Activated CD4-positive, alpha-beta T cell treated with anti-CD3 and anti-CD28 coated beads, Interleukin-2, Interleukin-4, amounts not matched to agents 100 ng/mL and 50 ng/mL, durations not matched to agents 16 hours and 8 hours (primary cell): Measurements from ENCODE around the gene HSPB1.
"Not testable (repeated sequence)": the region's sequence is repeated elsewhere in the genome, so short reads cannot be mapped to it uniquely, and the experiment has no call there.

Experiments used
- DNase-seq: peaks from one replicate; pipeline ENCODE4 v3.0.0-alpha.2; 2020; ENCODE audit warnings: low spot score

The HSPB1 gene

DNA sequence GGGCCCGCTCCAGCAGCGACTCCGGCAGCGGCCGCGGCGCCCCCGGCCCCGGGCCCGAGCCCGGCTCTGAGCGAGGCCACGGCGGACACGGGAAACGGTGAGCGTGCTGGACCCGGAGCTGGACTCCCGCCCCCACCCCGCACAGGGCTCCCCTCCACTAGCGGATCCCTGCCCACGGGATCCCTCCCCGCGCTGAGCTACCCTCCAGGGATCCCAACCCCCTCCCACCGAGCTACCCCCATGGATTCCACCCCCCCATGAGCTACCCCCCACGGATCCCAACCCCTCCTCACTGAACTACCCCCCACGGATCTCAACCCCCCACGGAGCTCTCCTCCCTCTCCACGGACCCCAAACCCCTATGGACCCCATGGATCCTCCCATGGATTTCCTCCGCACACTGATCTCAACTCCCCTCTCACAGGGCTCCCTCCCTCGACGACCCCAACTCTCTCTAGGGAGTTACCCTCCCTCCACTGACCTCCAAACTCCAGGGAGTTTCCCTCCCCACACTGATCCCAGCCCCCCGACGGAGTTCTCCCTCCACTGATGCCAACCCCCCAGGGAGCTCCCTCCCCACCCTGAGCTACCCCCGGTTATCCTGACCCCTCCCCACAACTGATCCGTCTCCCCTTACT is 20.6 kb upstream of the HSPB1 start:
- no peak for DNase-seq

DNA sequence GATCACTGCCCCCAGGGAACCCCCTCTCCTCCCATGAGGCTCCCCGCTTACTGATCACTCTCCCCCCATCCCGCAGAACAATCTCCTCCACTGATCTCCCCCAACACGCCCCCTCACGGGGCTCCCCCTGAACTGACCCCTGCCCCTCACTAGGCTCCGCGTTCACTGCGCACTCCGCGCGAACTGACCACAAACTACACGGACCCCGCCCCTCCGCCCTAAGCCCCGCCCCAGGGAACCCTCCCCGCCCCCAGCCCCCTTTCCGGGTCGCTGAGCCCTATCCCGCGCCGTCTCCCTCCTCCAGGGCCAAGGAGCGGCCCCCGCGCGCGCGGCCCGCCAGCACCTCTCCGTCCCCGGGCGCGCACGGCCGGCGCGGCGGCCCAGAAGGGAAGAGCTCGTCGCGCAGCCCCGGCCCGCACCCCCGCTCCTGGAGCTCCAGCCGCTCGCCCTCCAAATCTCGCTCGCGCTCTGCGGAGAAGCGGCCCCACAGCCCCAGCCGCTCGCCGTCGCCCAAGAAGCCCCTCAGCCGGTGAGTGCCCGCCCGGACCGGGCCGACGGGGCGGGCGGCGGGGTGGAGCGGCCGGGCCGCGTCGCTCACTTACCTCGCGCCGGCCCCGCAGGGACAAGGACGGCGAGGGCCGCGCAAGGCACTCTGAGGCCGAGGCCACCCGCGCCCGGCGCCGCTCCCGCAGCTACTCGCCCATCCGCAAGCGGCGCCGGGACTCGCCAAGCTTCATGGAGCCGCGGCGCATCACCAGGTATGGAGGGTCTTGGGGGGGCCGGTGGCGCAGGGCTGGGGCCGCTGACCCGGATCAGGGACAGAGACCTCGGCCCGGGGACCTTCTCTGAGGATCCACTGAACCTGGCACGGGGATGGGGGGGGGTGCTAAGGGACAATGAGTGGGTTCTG is 19.9 kb upstream of the HSPB1 start:
- no peak for DNase-seq

DNA sequence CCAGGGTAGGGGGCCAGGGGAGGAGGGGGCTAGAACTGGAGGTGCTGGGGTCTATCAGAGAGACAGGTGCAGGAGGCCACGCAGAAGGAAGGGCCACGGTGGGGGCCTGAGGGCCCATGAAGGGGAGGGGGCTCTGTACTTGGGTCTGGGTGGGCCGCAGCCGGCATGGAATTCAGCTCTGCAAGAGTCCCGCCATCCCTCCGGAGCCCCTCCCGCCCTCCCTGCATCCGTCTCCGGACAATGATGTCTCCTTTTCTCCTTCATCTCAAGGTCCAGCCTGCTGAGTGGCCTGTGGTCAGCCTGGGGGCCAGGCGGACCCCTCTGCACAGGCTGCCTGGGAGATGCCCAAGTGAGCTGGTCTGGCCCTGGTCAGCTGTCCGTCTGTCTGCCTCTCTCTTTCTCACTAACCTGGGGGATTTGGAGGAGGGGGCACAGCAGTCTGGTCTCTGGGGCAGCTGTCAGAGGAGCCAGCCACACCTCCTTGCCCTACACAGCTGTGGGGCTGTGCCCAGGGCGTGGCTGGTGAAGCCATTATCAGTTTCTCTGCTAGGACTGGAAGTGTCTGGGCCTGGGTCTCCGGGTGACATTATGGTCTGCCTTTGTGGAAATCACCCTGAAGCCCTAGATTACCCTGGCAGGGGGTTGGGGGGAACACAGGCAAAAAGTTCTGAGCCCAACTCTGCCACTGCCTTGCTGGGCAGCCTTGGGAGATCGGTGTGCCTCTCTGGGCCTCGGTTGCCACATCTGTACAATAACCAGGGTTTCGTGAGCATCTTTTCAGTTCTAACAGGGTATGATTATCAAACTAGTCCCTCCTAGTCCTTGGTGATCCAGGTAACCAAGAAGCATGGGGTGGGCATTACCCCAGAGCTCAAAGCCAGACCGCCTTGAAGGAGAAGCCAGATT is 19.0 kb upstream of the HSPB1 start:
- DNase-seq, result no peak

DNA sequence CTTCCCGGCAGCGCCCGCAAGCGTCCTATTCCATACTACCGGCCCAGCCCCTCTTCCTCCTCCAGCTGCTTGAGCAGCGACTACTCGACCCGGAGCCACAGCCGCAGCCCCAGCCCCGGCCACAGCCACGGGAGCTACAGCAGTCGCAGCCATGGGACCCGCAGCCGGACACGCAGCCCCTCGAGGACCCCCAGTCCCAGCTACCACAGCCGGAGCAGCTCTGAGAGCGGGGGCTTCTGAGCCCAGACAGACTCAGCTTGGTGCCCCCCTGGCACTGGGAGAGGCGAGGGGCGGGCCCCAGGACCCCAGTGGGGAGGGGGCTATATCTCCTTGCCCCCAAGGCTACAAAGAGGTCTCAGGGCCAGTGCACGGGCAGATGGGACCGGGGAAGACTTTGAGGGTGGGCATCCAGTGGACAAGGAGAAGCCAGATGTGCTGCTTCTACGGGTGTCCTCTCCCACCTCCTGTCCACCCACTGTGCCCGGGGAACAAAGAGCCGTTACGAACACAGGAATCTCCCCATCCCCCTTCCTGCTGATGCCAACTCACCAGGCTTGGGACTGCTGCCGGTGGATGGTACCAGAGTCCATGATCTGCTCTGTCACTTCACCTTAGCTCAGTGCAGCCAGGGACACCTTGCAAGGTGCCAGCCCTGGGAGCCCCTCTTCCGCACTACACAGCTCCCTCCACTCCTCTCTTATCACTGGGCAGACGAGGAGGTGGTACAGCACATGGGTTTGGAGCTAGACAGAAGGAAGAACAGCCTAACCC is 16.7 kb upstream of the HSPB1 start:
- DNase-seq, result no peak

DNA sequence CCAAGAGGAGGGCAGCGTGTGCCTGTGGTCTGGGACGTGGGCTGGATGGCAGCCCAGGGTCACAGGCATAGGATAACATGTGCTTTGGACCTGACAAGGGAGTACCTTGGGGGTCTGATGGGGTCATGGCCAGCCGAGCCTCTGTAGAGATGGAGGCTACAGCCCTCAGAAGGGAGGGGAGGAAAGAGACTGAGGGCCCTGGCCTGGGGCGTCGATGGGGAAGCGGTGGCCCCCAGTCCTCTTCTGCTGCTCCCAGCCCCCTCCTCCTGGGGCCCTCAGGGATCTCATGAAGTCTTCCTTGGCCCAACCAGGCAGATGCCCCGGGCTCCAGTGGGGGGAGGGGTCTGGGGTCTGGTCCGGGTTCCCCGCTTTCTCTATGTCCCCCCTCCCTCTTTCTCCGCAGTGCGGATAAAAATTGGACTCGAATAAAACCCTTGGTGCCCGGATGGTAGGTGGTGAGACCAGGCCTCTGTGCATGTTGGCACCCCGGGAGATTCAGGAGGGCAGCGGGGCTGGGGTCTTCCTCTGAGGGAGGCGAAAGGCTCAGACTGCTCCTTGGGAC is 15.6 kb upstream of the HSPB1 start:
- DNase-seq, result no peak

DNA sequence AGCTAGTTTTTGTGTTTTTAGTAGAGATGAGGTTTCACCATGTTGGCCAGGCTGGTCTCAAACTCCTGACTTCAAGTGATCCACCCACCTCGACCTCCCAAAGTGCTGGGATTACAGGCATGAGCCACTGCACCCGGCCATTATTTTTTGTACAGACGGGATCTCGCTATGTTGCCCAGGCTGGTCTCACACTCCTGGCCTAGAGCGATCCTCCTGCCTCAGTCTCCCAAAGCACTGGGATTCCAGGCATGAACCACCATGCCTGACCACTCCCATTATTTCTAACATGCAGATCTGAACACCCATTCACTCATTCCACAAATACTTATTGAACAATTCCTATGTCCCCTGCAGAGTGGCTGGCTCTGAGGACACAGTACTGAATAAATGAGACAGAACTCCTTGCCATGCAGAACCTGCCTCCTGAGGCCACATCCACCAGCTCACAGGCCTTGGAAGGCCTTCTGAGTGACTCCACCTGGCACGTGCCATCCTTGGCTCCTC is 11.6 kb upstream of the HSPB1 start:
- DNase-seq, result not testable (repeated sequence)

DNA sequence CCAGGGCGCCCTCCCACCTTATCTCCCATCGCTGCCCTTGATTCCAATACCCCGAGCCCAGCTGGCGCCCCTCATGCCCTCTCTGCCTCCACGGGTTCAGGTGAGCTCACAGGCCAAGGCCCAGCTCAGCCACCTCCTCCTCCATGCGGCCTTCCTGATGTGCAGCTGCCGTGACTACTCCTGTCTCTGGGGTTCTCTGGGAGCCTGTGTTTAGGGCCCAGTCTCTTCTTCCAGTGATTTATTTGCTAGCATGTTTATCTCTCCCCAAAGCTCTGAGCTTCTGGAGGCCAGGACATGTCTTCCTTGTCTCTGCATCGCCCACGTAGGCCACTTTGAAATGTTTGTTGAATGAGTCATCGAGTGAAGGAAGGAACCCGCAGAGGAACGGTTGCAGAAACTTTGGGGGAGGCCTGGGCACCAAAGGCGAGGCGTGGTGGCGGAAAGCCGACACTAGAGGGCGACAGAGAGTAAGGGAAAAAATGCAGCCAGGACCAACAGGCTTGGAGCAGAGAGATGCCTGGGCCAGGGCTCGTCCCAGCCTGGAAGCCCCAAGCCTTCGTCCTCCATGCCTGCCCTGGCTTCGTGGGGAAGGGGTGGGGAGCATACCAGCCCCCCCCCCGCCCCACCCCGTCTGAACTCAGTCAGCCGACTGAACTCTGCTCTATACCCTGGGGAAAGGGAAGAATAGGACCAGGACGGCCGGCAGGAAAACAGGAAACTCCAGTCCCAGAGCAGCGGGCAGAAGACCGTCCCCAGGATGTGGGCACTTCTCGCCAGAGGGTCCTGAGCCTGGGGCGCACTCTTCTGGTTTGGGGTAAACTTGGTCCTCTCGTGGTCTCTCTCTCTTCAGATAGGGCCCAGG is 10.9 kb upstream of the HSPB1 start:
- DNase-seq, result peak; percentile 95

DNA sequence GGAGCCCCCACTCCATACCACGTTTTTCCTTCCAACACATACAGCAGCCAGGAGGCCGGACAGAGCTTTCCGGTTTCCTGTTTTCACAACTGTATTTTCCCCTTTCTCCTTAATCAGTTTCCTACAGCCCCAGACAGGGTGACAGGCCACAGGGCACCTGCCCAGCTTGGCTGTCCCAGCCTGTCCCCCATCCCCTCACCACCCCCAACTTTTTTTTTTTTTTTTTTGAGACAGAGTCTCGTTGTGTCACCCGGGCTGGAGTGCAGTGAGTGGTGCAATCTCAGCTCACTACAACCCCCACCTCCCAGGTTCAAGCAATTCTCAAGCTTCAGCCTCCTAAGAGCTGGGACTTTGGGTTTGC is 10.3 kb upstream of the HSPB1 start:
- DNase-seq, result no peak

DNA sequence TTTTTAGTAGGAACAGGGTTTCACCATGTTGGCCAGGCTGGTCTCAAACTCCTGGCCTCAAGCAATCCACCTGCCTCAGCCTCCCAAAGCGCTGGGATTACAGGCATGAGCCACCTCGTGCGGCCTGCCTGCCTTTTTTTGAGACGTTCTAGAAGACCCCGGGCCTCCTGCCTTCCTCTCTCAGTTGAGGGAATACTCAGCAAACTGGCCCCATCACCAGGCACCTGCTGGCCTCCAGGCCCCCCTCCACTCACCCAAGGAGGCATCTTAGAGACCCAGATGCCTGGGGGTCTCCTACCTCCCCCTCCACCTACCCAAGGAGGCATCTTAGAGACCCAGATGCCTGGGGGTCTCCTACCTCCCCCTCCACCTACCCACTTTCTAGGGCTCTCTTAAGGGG is 9.6 kb upstream of the HSPB1 start:
- DNase-seq, result not testable (repeated sequence)

DNA sequence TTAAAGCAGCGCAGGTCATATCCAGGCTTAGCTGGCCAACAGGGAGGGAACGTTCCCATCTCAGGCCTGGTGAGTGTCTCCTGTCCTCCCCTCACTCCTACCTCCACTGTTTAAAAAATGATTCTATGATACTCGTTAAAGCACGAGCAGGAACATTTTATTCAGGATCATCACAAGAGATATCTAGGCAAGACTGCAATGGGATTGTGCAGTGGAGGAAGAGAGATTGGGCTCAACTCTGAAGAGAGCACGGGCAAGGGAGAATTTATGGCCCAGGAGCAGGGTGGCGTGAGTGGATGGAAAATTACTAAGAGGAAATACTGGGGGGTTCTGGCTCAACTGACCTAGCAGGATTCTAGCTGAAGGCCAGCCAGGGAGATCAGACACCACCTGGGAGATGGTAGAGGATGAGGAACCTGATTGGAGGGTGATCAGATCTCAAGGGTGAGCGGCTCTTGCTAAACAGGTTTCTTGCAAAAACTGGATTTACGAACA is 9.0 kb upstream of the HSPB1 start:
- DNase-seq, result no peak

DNA sequence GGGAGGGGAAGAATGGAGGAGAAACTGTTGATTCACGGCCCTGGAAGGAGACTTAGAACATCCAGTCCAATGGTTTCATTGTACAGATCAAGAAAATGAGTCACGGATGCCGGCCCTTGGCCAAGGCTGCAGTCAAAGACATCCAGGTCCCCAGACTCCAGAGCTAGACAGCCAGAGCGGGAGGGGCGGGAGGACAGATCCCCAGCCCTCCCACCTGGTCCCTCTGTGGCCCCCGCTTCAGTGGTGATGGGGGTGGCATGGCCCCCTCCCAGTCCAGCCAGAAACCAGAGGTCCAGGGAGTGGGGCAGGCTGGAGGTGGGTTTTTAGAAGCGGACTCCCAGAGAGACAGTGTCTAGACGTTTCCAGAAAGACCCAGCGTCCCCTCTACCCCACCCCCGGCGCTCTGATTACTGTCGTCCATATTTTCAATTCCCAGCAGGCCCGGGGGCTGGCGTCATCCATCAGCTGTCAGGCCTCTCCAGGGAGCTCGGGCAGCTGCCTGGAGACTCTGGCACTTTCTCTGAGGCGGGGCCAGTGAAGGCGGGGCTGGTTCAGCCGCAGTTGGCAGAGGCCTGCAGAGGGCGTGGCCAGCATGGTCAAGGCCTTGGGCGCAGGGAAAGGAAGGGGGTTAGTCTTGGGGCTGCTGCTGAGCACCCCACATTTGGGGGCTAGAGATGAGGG is 8.0 kb upstream of the HSPB1 start:
- DNase-seq, result no peak

DNA sequence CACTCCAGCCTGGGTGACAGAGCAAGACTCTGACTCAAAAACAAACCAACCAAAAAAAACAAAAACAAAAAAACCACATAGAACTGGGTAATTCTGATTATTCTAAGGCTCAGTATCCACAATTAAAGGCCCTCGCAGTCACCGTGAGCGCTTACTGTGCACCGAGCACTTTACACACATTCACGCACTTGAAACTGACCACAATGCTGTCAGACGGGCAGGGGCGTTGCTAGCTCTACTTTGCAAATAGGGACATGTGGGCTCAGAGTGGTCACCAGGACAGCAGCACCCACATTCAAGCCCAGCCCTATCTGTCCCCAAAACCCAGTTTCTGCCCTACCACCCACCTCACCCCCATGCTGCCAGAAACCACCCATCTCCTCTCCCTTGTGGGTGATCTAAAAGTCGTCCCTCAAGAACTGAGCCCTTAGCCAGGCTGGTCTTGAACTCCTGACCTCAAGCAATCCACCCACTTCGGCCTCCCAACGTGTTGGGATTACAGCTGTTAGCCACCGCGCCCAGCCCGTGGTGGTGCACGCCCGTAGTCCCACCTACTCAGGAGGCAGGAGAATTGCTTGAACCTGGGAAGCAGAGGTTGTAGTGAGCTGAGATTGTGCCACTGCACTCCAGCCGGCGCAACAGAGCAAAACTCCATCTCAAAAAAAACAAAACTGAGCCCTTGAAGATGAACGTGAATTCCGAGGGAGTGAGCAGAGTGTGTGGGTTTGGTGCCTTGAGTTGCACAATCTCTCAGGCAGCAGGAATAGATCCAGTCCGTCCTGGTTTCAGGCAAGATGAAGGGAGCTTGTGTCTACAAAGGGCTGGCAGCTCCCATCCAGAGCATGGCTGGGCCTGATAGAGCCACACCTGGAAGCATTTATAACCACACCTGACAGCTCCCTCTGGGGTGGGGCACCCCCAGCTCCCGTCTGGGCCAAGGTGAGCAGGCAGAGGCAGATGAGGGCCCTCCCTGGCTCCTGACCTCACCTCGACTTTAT is 5.4 kb upstream of the HSPB1 start:
- no peak for DNase-seq

DNA sequence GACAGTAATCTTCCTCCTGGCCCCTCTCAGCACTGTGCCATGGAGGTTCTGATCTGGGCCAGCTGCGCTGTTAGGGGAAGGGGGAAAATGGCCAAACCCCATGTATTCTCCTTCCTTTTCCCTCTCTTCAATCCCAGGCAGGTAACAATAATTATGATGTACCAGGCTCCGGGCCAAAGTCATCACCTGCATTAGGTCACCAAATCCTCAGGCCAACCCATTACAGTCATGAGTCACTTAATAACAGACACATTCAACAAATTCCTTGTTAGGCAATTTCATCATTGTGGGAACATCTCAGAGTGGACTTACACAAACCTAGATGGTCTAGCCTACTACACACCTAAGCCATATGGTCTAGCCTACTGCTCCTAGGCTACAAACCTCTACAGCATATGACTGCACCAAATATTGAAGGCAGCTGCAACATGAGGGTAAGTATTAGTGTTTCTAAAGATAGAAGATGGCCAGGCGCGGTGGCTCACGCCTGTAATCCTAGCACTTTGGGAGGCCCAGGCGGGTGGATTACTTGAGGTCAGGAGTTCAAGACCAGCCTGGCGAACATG is 2.2 kb upstream of the HSPB1 start:
- DNase-seq, result no peak

DNA sequence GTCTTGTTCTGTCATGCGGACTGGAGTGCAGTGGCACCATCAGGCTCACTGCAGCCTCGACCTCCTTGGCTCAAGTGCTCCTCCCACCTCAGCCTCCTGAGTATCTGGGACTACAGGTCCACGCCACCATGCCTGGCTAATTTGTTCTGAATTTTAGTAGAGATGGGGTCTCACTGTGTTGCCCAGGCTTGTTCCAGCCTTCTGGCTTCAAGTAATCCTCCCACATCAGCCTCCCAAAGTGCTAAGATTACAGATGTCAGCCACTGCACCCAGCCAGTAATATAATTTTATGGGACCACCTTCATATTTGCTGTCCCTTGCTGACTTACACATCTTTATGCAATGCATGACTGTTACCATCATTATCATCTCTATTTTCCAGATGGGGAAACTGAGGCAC is 1.5 kb upstream of the HSPB1 start:
- DNase-seq, result no peak

DNA sequence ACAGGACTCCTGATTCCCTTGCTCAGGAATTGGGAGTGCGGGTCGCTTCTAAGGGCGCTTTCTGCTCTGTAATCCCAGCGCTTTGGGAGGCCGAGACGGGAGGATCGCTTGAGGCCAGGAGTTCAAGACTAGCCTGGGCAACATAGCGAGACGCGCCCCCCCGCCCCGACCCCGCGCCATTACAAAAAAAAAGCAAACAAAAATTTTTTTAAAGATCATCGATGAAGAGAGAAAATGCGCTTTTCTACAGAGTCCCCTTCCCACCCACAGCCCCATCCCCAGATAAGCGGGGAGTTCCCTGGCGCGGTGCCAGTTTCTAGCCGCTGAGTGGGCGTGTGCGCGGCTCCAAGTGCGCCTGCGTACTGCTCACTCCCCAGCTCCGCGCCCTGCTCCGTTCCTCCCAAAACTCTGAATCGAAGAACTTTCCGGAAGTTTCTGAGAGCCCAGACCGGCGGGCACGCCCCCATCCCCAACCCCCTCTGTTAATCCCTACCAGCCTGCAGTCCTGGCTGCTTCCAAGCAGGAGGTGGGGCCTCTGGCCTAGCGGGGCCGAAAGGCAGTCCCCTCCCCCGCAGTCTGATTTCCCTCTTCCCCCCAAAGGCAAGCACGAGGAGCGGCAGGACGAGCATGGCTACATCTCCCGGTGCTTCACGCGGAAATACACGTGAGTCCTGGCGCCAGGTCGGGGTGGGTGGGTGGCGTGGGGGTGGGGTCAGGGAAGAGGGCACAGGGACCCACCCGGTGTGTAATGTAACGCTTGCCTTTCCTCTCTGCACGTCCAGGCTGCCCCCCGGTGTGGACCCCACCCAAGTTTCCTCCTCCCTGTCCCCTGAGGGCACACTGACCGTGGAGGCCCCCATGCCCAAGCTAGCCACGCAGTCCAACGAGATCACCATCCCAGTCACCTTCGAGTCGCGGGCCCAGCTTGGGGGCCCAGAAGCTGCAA is 1.0 kb downstream of the HSPB1 start:
- peak; percentile 78 for DNase-seq

DNA sequence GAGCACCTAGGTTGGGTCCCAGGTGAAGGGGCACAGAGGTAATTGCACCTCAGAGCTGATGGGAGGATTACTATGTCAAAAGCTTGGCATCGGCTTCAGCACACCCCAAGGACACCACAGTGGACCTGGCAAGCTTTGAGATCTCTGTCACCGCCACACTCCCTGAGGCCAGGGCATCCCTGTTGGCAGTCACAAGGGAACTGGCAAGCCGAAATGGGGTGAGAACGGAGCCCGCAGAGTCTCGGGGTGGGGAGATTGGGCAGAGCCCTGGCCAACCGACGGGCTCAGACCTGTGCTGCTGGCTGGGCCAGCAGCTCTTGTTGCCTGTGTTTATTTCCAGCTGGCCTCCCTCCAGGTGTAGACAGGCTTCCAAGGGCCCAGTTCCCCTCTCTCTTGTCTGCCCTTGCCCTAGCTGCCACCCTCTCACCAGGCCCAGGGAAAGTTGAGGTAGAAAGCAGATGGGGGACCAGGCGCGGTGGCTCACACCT is 2.5 kb downstream of the HSPB1 start:
- DNase-seq, result no peak

DNA sequence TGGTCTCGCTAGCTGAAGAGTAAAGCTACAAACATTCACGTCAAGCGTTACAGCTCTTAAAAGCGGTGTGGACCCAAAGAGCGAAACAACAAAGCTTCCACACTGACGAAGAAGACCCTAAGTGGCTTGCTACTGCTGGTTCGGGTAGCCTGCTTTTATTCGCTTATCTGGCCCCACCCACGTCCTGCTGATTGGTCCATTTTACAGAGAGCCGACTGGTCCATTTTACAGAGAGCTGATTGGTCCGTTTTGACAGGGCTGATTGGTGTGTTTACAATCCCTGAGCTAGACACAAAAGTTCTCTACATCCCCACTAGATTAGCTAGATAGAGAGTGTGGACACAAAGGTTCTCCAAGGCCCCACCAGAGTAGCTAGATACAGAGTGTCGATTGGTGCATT is 6.4 kb downstream of the HSPB1 start:
- DNase-seq, result not testable (repeated sequence)
